ENCODE results near the gene CELSR2. TPM values are rescaled to one million over a fixed set of nuclear protein-coding genes. Genes with fewer than 3 reads are reported as not detected.

Gene CELSR2
- total RNA-seq, 4 donors from 2014 or later = 1.6 to 2.6 (median 1.9) TPM

GRCh38 chr1:109229531-109230127 lies 19.7 kb upstream of the CELSR2 start:
- no peak for TF ChIP-seq CTCF (IDR thresholded peaks at IDR 0.05)
- ATAC-seq (ENCODE audit: low FRiP score) (no peak), DNase-seq (ENCODE audit: low spot score) (no peak)

GRCh38 chr1:109231066-109231465 lies 18.3 kb upstream of the CELSR2 start:
- ATAC-seq (ENCODE audit: low FRiP score) = no peak
- no peak for DNase-seq (ENCODE audit: low spot score)
- TF ChIP-seq CTCF (IDR thresholded peaks at IDR 0.05) = no peak

GRCh38 chr1:109235137-109235536 lies 14.2 kb upstream of the CELSR2 start:
- no peak for DNase-seq (ENCODE audit: low spot score)
- no peak for ATAC-seq (ENCODE audit: low FRiP score)
- no peak for TF ChIP-seq CTCF (IDR thresholded peaks at IDR 0.05)

GRCh38 chr1:109237512-109237911 lies 11.8 kb upstream of the CELSR2 start:
- no peak for TF ChIP-seq CTCF (IDR thresholded peaks at IDR 0.05)
- DNase-seq (ENCODE audit: low spot score) = no peak
- ATAC-seq (ENCODE audit: low FRiP score) = no peak

GRCh38 chr1:109238382-109238781 lies 11.0 kb upstream of the CELSR2 start:
- no peak for DNase-seq (ENCODE audit: low spot score)
- TF ChIP-seq CTCF (IDR thresholded peaks at IDR 0.05) = no peak
- ATAC-seq (ENCODE audit: low FRiP score) = no peak

GRCh38 chr1:109239047-109239408 lies 10.3 kb upstream of the CELSR2 start:
- no peak for DNase-seq (ENCODE audit: low spot score)
- TF ChIP-seq CTCF (IDR thresholded peaks at IDR 0.05) = no peak
- no peak for ATAC-seq (ENCODE audit: low FRiP score)

- no peak for TF ChIP-seq CTCF (IDR thresholded peaks at IDR 0.05)
- no peak for ATAC-seq (ENCODE audit: low FRiP score)
- DNase-seq (ENCODE audit: low spot score) = no peak
These were observed 9.8 kb upstream of the CELSR2 start for GRCh38 chr1:109239409-109240068.
